Measurements from ENCODE around the gene TRIM14.

GRCh38 chr9:98142925-98143481 is 24.0 kb upstream of the TRIM14 start:
- TF ChIP-seq CTCF (IDR thresholded peaks at IDR 0.05) (no peak), POLR2A (IDR thresholded peaks at IDR 0.05) (no peak)

Data from lower leg skin (tissue), 3 donors.